ENCODE measurements around the gene SH2B3. TPM values are rescaled to one million over a fixed set of nuclear protein-coding genes. Genes with fewer than 3 reads are reported as not detected.
"Not testable (repeated sequence)": the region's sequence is repeated elsewhere in the genome, so short reads cannot be mapped to it uniquely, and the experiment has no call there.

The SH2B3 gene
- total RNA-seq, 5 donors from 2014 or later (not counting 1 experiment from before 2014, with no cell fraction given): 24.6 to 38.8 (median 28.8) TPM

DNA sequence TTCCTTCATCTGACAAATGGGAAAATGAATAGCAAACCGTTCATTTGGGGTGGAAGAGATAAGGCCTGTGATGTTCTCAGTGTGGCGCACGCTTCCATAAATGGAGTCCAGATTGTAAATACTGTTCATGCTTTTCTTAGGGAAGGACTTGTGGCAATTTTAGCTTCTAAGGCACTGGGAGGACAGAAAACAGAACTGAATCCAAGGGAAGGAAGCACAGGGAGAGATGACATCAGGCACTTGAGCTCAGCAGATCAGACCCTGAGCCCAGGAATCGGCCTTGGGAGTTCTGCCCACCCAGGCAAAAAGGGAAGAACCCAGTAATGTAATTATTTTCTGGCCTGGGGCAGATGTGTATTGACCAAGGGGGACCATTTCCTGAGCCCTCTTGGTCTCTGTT lies 7.2 kb upstream of the SH2B3 start:
- no peaks in the 10 kb centered on the region for H3K9me3 ChIP-seq
- CTCF ChIA-PET: interaction anchor here (0.7 to 10.6 kb wide), 4 partner anchors 52 to 130 kb away, joined by 3 to 218 read pairs (median 72); no protein-coding TSS in a partner anchor
- Mint-ChIP-seq H3K27ac (no peak overlapping the region), H3K9me3 (no peaks in the 10 kb centered on the region), H3K4me3 (no peak overlapping the region), H3K4me1 (peaks cover 14 to 26% (median 21%) of the 10 kb centered on the region in 3 donors), H3K36me3 (no peaks in the 10 kb centered on the region), H3K27me3 (no peaks in the 10 kb centered on the region)
- DNase-seq (no peak), ATAC-seq (replicated peaks in 1 of 4) (no peak)
- H3K27ac ChIP-seq (ENCODE audit: low read length): no peak overlapping the region
- H3K27me3 ChIP-seq (replicated peaks in 1 of 2; ENCODE audit: control insufficient read depth in 2 of 2, extremely low read depth in 1 of 2, insufficient read depth in 2 of 2, low read length in 1 of 2): peaks cover 0 to 3% of the 10 kb centered on the region in 2 experiments
- POLR2A ChIA-PET: interaction anchor here in 1 of 2 donors (0.6 kb wide), 1 partner anchor 48 kb away, joined by 3 read pairs; no protein-coding TSS in a partner anchor
- no peaks in the 10 kb centered on the region for H3K36me3 ChIP-seq (ENCODE audit: control insufficient read depth in 2 of 2, extremely low read depth in 1 of 2, insufficient read depth in 1 of 2, low read length in 1 of 2)
- H3K4me3 ChIP-seq (ENCODE audit: control insufficient read depth in 1 of 2, extremely low read depth in 1 of 2, low read length in 1 of 2): no peak overlapping the region
- 95% methylated on average over 4 of the region's 4 CpGs for WGBS (ENCODE audit: insufficient coverage)
- peaks cover 0 to 17% of the 10 kb centered on the region in 2 experiments for H3K4me1 ChIP-seq (ENCODE audit: control insufficient read depth in 1 of 2, extremely low read depth in 1 of 2, insufficient read depth in 2 of 2, low read length in 2 of 2)

DNA sequence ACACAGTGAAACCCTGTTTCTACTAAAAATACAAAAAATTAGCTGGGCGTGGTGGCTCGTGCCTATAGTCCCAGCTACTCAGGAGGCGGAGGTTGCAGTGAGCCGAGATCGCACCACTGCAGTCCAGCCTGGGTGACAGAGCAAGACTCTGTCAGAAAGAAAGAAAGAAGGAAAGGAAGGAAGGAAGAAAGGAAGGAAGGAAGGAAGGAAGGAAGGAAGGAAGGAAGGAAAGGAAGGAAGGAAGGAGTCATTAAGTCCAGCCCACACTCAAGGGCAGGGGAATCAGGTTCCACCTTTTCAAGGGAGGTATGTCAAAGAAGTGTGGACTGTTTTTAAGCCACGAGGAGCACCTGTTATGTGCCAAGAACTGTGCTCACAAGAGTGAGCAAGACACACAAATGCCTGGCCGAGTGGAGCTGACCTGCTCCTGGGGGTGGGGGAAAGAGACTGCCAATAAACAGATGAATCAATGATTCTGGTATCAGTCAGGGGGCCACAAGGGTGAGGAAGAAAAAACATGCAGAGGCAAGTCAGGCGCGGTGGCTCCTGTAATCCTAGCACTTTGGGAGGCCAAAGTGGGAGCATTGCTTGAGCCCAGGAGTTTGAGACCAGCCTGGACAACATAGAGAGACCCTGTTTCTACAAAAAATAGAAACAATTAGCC lies 5.8 kb upstream of the SH2B3 start:
- ATAC-seq (replicated peaks in 1 of 4); H3K9me3 ChIP-seq; H3K27me3 Mint-ChIP-seq; H3K4me3 ChIP-seq (ENCODE audit: control insufficient read depth in 1 of 2, extremely low read depth in 1 of 2, low read length in 1 of 2); H3K27me3 ChIP-seq (replicated peaks in 1 of 2; ENCODE audit: control insufficient read depth in 2 of 2, extremely low read depth in 1 of 2, insufficient read depth in 2 of 2, low read length in 1 of 2); H3K9me3 Mint-ChIP-seq; H3K27ac ChIP-seq (ENCODE audit: low read length); H3K36me3 ChIP-seq (ENCODE audit: control insufficient read depth in 2 of 2, extremely low read depth in 1 of 2, insufficient read depth in 1 of 2, low read length in 1 of 2); H3K4me3 Mint-ChIP-seq; DNase-seq; H3K36me3 Mint-ChIP-seq: not testable (repeated sequence)
- POLR2A ChIA-PET: interaction anchor here in 1 of 2 donors (0.6 kb wide), 1 partner anchor 84 kb away, joined by 4 read pairs; no protein-coding TSS in a partner anchor
- 75% methylated on average over 5 of the region's 9 CpGs for WGBS (ENCODE audit: insufficient coverage)
- CTCF ChIA-PET: interaction anchor here (0.6 to 10.6 kb wide), 5 partner anchors 13 to 128 kb away, joined by 3 to 218 read pairs (median 6); no protein-coding TSS in a partner anchor
- Mint-ChIP-seq H3K4me1 (peaks cover 28 to 39% (median 35%) of the 10 kb centered on the region in 3 donors), H3K27ac (peak overlapping the region; percentile 61 to 78)
- peaks cover 10 to 31% of the 10 kb centered on the region in 2 experiments for H3K4me1 ChIP-seq (ENCODE audit: control insufficient read depth in 1 of 2, extremely low read depth in 1 of 2, insufficient read depth in 2 of 2, low read length in 2 of 2)

DNA sequence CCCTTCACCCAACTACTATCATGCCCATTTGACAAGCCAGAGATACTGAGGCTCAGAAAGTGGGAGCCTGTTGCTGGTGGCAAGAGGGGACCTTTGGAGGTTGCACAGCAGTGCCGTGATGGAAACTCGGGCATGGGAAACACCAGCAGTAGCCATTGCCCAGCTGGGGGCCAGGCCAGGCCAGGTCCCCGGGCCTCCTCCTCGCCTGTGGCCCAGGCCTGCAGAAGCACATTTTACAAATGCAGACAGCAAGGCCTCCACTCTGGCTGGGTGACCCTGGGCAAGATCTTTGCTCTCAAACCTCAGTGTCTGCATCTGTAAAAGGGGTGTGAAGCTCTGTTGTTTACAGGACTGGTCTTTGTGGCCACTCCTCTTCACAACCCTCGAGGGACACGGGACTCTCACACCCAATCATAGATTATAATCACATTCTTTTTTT lies 4.5 kb upstream of the SH2B3 start:
- ATAC-seq (replicated peaks in 1 of 4): no peak
- peaks cover 29 to 43% (median 37%) of the 10 kb centered on the region in 3 donors for H3K4me1 Mint-ChIP-seq
- Histone ChIP-seq H3K4me3 (ENCODE audit: control insufficient read depth in 1 of 2, extremely low read depth in 1 of 2, low read length in 1 of 2) (no peak overlapping the region), H3K4me1 (ENCODE audit: control insufficient read depth in 1 of 2, extremely low read depth in 1 of 2, insufficient read depth in 2 of 2, low read length in 2 of 2) (peaks cover 10 to 38% of the 10 kb centered on the region in 2 experiments), H3K9me3 (no peaks in the 10 kb centered on the region), H3K27ac (ENCODE audit: low read length) (no peak overlapping the region), H3K27me3 (replicated peaks in 1 of 2; ENCODE audit: control insufficient read depth in 2 of 2, extremely low read depth in 1 of 2, insufficient read depth in 2 of 2, low read length in 1 of 2) (peaks cover 0 to 3% of the 10 kb centered on the region in 2 experiments), H3K36me3 (ENCODE audit: control insufficient read depth in 2 of 2, extremely low read depth in 1 of 2, insufficient read depth in 1 of 2, low read length in 1 of 2) (no peaks in the 10 kb centered on the region)
- no peaks in the 10 kb centered on the region for H3K27me3 Mint-ChIP-seq
- no peak overlapping the region for H3K4me3 Mint-ChIP-seq
- DNase-seq: no peak
- H3K36me3 Mint-ChIP-seq: no peaks in the 10 kb centered on the region
- ChIA-PET POLR2A (no interaction called here), CTCF (interaction anchor here (8.0 to 10.6 kb wide), 2 partner anchors 49 to 51 kb away, joined by 138 to 218 read pairs; no protein-coding TSS in a partner anchor)
- WGBS (ENCODE audit: insufficient coverage): 69% methylated on average over 4 of the region's 6 CpGs
- no peak overlapping the region for H3K27ac Mint-ChIP-seq
- H3K9me3 Mint-ChIP-seq: no peaks in the 10 kb centered on the region

DNA sequence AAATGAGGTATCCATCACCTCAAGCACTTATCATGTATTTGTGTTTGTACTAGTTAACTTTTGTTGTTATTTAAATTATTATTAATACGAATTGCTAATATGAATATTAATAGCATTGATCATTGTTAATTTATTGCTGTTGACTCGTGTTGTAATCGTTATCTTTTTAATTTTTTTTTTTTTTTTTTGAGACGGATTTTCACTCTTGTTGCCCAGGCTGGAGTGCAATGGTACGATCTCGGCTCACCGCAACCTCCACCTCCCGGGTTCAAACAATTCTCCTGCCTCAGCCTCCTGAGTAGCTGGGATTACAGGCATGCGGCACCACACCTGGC lies 3.3 kb upstream of the SH2B3 start:
- H3K9me3 Mint-ChIP-seq; ATAC-seq (replicated peaks in 1 of 4); H3K27ac ChIP-seq (ENCODE audit: low read length); H3K36me3 Mint-ChIP-seq; POLR2A ChIA-PET; H3K9me3 ChIP-seq; H3K27me3 ChIP-seq (replicated peaks in 1 of 2; ENCODE audit: control insufficient read depth in 2 of 2, extremely low read depth in 1 of 2, insufficient read depth in 2 of 2, low read length in 1 of 2); H3K4me3 ChIP-seq (ENCODE audit: control insufficient read depth in 1 of 2, extremely low read depth in 1 of 2, low read length in 1 of 2); H3K27me3 Mint-ChIP-seq; H3K36me3 ChIP-seq (ENCODE audit: control insufficient read depth in 2 of 2, extremely low read depth in 1 of 2, insufficient read depth in 1 of 2, low read length in 1 of 2); DNase-seq: not testable (repeated sequence)
- Mint-ChIP-seq H3K4me1 (peaks cover 29 to 45% (median 40%) of the 10 kb centered on the region in 3 donors), H3K27ac (peak overlapping the region in 1 of 2 donors; percentile 92), H3K4me3 (peak overlapping the region in 1 of 3 donors; percentile 85)
- CTCF ChIA-PET: interaction anchor here (0.6 to 10.6 kb wide), 4 partner anchors 16 to 49 kb away, joined by 6 to 138 read pairs (median 54); no protein-coding TSS in a partner anchor
- WGBS (ENCODE audit: insufficient coverage): no CpG with 5 or more reads among the region's 9 CpGs
- peaks cover 10 to 40% of the 10 kb centered on the region in 2 experiments for H3K4me1 ChIP-seq (ENCODE audit: control insufficient read depth in 1 of 2, extremely low read depth in 1 of 2, insufficient read depth in 2 of 2, low read length in 2 of 2)

GRCh38 chr12:111404362-111405148 lies 1.2 kb upstream of the SH2B3 start:
- H3K4me1 Mint-ChIP-seq: peaks cover 50 to 62% (median 57%) of the 10 kb centered on the region in 3 donors
- peaks cover 26 to 60% of the 10 kb centered on the region in 2 experiments for H3K4me1 ChIP-seq (ENCODE audit: control insufficient read depth in 1 of 2, extremely low read depth in 1 of 2, insufficient read depth in 2 of 2, low read length in 2 of 2)
- no peaks in the 10 kb centered on the region for H3K9me3 ChIP-seq
- ATAC-seq (replicated peaks in 1 of 4) (no peak), DNase-seq (peak in 13 of 35 experiments; percentile 15 to 76 (median 30))
- peak overlapping the region; percentile 70 for H3K27ac ChIP-seq (ENCODE audit: low read length)
- no peaks in the 10 kb centered on the region for H3K27me3 ChIP-seq (replicated peaks in 1 of 2; ENCODE audit: control insufficient read depth in 2 of 2, extremely low read depth in 1 of 2, insufficient read depth in 2 of 2, low read length in 1 of 2)
- CTCF ChIA-PET: interaction anchor here (0.7 to 7.5 kb wide), 12 partner anchors 9 to 122 kb away, joined by 3 to 91 read pairs (median 5); no protein-coding TSS in a partner anchor
- WGBS (ENCODE audit: insufficient coverage): 90% methylated on average over 6 of the region's 21 CpGs
- POLR2A ChIA-PET: interaction anchor here (0.6 to 1.9 kb wide), 7 partner anchors 30 to 262 kb away, joined by 3 to 9 read pairs (median 3); no protein-coding TSS in a partner anchor
- no peaks in the 10 kb centered on the region for H3K27me3 Mint-ChIP-seq
- peak overlapping the region; percentile 81 to 85 (median 85) for H3K4me3 Mint-ChIP-seq
- H3K27ac Mint-ChIP-seq: peak overlapping the region; percentile 84 to 92
- H3K4me3 ChIP-seq (ENCODE audit: control insufficient read depth in 1 of 2, extremely low read depth in 1 of 2, low read length in 1 of 2): peak overlapping the region; percentile 26 to 65
- H3K9me3 Mint-ChIP-seq: no peaks in the 10 kb centered on the region
- H3K36me3 ChIP-seq (ENCODE audit: control insufficient read depth in 2 of 2, extremely low read depth in 1 of 2, insufficient read depth in 1 of 2, low read length in 1 of 2): peaks cover 0 to 4% of the 10 kb centered on the region in 2 donors
- H3K36me3 Mint-ChIP-seq: no peaks in the 10 kb centered on the region

All from T-cell (primary cell).